Activated T-cell treated with anti-CD3 and anti-CD28 coated beads for 24 hours (primary cell): ENCODE data around the gene AK1.
A peak's percentile ranks its signal among the peaks of the same experiment; 100 is the strongest.

Source experiments
- DNase-seq: peaks from one replicate; pipeline ENCODE4 v3.0.0-alpha.2; 2020; ENCODE audit warnings: low read depth

The AK1 gene

DNA sequence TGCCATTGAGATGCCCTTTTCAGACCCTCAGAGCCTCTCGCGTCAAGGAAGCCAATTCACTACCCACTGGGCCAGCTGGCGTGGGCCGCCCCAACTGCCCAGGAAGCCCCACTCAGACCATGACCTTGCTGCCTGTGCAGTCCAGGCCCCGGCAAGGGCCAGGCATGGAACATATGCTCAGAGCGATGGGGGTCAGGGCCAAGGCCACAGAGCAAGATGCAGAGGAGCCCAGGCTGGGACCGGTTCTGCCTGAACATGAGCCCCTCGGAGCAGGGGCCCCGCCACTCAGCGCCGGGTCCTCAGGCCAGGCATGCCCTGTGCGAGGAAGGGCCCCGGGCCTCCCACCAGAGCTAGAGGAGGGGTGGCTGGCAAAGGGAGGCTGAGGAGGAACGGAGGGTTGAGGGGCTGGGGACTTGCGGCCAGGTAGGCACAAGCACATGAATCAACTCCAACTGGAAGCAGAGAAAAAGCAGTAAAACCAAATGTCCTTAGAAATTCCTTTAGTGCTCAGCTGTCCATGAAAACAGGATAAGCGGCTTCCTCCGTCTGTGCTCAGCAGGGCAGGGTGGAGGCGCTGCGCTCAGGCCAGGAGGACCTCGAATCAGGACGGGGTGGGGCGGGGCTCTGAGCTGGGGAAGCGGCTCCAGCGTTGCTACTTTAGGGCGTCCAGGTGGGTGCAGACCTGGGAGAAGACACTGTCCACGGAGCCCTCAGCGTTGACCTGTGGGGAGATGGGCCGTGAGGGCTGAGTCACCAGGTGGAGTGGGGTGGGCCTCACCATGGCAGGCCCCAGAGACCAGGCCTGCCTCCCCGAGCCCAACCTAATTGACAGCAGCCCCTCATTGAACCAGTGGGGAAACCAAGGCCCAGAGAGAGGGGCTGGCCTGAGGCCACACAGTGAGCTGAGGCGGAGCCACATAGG, 9.9 kb downstream of the AK1 start:
- DNase-seq = no peak

DNA sequence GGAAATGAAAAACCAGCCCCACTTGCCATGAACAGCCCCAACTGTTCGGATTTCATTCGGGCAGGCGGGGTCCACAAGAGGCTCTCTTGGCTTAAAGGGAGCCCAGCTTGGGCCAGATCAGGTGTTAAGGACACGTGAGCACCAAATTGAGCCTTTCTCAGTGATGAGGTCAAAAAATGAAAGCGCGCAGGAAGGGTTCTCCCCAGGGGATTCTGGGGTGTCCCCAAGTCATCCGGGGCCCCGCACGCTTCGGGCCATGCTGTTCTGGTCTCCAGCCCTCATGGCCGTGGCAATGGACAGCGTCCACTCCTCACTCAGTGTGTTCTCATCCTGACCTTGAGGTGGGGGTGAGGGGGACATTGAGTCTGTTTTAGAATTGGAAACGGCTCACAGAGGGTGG, 10.9 kb downstream of the AK1 start:
- no peak for DNase-seq

DNA sequence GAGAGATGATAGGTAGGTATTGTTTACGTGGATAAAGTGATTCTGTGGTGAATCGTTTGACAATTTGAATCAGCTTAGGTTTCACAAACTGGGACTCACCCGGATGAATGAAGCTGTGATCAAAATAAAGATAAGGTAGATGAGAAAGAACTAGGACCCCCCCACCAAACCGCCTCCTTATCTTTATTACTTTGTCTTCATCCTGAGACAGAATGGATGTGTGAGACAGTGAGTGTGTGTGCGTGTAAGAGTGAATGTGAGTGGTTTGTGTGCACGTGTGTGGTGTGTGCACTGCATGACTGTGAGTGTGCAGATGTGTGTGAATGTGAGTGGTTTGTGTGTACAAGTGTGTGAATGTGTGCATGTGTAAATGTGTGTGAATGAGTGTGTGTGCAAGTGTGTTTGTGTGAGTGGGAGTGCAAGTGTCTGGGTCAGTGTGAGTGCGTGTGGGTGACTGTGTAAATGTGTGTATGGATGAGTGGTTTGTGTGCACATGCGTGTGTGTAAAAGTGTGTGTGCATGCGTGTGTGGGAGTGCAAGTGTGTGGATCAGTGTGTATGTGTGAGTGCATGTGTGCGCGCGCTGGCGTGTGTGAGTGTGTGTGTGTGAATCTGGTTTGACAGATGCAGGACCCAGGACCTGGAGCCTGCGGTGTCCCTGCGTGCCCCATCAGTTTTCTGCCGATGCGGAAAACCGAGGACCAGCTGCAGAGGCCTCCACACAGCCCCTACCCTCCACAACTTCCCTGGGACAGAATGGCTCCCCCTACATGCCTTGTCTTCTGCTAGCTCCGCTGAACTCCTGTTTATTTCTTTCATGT, 11.6 kb downstream of the AK1 start:
- peak; percentile 17 for DNase-seq

DNA sequence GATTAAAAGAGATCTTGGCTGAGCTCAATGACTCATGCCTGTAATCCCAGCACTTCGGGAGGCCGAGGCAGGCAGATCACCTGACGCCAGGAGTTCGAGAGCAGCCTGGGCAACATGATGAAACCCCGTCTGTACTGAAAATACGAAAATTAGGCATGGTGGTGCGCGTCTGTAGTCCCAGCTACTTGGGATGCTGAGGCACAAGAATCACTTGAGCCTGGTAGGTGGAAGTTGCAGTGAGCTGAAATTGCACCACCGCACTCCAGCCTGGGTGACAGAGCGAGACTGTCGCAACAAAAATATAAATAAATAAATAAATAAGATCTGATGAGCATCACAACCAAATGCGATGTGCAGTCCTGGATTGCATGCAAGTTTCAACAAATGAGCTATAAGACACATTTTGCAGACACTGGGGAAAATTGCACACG, 14.3 kb downstream of the AK1 start:
- no peak for DNase-seq

DNA sequence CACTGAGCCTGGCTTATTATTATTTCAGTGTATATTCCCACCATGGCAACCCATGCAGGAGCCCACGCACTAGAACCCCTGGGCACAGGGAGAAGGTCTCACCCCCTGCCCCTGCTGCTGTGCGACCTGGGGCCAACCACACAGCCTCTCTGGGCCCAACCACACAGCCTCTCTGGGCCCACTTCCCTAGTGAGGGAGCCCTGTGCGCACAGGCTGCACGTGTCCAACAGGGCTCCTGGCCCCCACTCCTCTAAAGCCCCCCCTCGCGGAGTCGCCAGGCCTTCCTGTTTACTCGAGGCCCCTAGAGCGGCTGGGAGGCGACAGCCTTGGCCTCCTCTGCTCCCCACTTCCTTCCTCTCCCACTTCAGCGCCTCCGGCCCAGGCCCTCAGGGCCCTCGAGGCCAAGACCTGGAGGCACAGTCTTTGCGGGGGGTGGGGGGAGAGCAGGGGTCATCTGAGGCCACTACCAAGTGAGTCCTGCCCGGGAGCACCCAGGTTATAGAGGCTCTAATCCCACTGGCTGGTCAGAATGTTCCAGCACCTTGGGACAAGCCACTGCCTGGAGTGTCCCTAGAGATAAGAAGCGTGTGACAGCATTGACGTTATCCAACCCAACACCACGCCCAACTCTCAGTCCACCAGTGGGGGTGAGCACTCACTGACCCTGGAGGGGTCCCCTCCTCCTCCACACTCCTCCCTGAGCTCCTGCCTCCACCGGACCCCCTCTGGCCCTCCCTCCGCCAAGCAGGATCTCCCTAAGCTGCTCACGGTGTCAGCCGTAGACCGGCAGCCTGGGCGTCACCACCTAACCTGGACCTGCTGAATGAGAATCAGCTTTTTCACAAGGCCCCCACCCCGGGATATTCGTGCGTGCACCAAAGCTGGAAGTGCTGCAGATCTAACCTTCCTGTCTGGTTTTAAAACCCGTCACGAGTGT, 15.1 kb downstream of the AK1 start:
- no peak for DNase-seq

DNA sequence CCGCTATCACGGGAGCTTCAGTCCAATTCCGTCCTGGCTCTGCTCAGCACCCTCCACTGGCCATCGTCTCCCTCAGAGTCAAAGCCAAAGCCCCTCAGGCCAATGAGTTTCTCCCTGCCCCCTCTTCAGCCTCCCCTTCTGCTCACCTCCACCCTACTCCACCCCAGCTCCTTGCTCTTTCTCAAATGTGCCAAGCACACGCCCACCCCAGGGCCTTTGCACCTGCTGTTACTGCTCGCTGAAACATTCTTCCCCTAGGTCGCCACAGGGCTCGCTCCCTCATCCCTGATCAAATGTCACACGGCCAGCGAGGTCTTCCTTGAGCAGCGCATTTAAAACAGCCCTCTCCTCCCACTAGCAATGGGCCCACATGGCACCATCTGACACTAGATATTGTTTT, 16.7 kb downstream of the AK1 start:
- no peak for DNase-seq

DNA sequence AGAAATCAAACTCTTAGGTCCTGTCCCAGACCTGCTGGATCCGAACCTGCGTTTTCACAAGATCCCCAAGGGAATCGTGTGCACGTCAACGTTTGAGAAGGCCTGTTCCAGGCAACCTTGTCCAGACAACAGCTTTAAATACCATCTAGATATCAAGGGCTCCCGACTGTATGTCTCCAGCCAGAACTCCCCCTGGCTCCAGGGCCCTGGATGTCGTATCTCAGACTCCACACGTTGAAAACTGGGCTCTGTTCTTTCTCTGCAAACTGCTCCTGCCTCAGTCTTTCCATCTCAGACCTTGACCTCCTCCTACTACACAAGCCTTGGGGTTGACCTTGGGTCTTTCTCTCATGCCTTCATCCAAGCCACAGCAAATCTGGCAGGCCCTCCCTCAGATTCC, 17.2 kb downstream of the AK1 start:
- no peak for DNase-seq

DNA sequence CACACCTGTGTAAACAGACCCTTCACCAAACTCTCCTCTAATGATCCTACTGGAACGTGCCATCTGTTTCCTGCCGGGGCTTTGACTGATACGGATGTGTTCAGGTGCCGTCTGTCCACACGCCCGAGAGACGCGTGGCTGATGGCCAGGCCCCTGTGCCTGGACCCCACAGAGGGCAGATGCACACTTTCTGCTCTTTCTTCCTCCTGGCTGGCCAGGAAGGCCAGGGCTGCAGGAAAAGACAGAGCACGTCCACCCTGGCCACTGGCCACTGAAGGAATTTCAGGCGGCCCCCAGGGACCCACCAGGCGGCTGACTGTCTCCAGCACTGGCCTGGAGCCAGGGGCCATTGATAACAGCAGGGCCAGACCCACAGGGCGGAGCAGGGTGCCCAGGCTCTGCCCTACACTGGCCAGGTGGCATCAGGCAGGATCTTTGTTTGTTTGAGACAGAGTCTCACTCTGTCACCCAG, 19.4 kb downstream of the AK1 start:
- DNase-seq = no peak

DNA sequence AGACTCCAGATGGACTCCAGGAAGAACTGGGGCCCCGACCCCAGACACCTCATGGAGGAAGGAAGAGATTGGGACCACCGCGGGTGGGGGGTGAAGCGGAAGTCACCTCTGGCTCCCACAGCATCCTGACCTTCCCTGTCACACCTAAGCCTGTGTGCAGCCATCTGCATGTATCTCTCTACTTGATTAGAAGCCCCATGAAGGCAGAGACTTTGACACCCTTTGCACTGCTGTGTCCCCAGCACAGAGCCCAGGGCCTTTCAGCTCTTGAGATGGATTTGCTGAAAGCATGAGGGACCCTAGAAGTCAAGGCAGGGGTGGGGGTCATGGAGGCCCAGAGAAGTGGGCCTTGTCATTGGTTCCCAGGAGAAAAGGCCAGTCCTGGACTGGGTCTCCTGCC, 20.2 kb downstream of the AK1 start:
- DNase-seq = no peak

DNA sequence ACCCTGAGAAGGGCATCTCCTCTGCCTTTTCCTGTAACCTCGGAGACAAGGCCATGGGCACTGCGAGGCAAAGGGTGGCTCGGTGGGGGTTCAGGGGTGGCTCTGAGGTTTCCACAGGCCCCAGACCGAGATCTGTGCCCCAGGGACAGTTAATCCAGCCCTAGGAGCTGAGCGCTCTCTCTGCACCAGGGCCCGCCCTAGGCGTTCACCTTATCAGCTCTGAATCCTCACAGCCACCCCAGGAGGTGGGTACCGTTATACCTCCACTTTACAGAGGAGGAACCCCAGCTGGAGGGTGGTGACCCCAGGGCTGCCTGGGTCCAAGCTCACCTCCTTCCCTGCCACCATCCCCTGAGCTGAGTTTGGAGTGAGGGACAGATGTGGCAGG, 20.8 kb downstream of the AK1 start:
- DNase-seq = no peak

DNA sequence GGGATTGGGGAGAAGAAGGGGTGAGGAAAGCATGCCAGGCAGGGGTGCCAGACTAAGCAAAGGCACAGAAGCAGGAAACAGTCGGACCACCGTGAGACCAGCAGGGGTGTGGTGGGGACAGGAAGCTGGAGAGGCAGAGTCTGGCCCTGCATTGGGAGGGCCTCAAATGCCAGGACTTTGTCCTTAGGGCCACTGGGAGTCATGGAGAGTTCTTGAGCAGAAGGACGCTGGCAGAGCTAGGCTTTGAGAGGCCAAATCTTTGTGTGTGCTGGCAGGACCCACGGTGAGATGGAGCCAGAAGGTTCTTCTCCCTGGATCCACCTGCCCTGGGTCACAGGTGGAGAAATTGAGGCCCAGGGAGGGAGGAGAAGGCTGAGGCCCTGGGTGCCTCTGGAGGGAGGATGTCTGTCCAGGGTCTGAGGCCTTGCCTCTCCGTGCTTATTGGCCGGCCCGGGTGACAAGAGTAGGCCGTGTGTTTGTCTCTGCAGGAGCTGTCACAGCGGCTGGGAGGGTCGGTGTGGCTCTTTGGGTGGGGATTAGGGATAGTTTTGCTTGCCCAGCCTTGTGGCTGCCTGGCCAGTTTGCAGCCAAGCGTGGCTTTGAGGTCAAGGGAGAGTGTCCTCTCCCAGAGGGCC, 21.3 kb downstream of the AK1 start:
- no peak for DNase-seq

DNA sequence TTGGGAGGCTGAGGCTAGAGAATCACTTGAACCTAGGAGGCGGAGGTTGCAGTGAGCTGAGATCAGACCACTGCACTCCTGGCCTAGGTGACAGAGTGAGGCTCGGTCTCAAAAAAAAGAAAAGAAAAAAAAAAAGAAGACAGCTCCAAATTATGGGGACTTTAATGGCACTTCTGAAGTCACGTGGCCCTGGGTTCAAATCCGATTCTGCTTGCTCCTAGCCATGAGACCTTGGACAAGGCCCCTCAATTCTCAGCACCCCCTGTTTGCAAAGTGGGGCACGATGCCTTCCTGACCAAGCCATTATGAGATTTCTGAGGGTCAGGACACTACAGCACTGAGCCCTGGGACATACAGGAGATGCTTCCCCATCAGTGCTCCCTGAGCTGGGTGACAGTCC, 22.0 kb downstream of the AK1 start:
- DNase-seq = no peak

DNA sequence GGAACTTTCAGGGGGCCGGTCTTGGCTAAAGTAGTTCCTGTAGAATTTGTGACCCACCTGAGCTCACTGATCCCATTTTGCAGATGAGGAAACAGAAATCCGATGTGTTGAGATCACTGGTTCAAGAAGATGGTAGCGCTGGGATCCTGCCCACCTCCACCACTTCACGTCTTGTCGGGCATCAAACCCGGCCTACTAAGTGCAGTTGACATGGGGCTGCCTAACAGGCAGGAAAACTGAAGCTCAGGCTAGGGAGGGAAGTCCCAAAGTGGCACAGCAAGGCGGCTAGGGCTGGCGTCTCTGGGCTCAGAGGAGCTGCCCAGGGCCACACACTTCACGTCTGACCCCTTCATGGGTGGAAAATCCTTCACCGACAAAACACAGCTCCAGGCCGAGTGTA, 22.5 kb downstream of the AK1 start:
- no peak for DNase-seq

DNA sequence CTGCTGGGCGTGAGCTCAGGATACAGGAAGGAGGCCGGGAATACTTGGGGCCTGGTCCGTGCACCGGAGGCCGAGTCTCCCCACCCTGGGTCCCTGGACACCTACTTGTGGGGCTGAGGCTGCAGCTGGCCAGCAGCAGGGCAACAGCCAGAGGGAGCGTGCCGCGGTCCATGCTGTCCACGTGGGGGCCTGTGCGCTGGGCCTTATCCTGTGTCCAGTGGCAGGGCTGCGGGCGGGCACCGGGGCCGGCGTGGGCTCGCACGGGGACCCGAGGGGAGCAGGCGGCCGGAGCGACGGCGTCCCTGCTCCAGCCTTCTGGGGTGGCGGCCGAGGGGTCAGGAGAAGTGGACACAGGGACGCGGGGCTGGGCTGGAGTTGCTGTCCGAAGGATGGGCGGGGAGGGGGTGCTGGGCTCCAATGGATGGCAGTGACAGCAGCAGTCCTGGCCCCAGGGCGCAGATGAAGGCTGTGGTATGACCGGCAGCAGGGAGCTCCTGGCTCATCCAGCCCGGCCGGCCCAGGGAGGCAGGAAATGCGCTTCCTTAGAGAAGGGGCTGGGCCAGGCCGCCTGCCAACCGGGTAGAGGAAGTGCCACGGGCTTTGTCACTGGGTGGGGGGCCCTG, 23.2 kb downstream of the AK1 start, which contains the start of gene ENG:
Gene ENG (minus strand): TSS at position 475 of the 623 bp plus-strand sequence. CDS start 303 bp downstream, at position 172.
- no peak for DNase-seq

DNA sequence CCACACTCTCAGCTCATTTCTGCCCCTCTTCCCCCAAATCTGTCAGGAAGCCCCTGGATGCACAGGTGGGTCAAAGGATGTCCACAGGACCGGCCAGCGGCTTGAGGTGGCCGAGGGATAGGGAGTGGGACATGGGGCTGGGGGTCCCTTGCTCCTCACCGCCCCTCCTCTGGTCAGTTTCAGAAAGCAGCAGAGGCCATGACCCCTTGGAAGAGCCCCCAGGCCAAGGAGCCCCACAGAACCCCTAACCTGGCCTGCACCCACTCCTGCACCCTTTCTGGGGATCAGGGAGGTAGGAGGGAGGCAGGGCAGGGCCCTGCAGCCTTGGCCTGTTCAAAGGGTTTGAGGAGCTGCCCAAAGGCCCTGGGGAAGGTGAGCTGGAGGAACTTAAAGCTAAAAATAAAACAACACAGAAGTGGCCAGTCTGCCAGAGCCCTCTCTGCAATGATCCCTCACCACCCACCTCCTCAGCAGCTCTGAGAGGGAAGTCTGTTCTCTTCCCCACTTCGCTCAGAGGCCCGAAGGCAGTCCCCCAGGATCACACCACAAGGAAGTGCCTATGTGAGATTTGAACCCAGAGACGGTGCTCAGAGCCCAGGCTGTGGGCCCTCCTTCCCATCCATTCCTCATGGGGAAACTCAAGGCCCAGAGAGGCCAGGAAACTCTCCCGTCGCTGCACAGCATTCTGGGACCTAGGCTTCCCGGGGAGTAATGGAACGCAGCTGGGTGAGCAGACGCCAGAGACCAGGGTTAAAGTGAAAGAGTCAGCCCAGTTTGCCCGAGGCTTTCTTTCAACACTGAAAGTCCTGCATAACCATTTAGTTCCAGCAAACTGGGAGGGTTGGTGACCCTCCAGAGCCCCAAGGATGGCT, 23.9 kb downstream of the AK1 start:
- no peak for DNase-seq

DNA sequence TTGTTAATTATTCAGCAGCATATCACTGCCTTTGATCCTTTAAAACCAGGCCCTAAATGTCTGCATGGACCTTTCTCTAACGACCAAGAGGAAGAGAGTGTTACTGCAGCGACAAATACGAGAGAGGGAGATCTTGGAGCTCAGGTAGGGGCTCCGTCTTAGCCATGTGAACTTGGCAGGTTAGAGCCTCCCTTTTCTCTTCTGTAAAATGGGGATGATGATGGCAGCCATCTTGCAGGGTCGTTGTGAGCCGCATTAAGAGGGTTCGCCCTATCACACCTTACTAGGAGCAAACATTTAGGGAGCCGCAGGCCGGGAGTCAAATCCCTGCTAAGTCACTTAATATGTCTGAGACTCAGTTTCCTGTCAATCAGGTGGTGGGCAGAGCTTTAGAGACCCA, 24.6 kb downstream of the AK1 start:
- DNase-seq = no peak

DNA sequence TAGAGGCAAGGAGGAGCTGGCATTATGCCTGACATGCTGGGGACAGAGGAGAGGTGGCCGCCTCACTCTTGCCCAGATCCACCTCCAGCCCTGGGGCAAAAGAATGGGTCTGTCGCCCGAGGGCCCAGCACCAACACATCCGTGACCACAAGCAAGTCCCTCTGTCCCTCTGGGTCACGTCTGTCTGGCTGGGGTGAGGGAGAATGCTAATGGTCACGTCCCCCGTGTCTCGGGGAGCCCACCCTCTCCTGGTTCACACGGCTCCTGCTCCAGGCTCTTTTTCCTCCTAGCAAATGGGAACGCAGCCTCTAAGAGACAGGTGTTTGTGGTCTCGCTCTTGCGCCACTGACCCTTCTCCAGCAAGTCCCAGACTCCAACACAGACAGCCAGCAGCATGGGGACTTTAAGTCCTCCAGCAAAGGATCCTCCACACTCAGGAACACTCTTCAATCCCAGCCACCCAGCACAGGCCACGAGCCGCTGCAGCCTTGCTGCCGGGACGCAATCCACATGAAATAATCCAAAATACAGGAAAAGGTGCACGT, 27.1 kb downstream of the AK1 start:
- no peak for DNase-seq

DNA sequence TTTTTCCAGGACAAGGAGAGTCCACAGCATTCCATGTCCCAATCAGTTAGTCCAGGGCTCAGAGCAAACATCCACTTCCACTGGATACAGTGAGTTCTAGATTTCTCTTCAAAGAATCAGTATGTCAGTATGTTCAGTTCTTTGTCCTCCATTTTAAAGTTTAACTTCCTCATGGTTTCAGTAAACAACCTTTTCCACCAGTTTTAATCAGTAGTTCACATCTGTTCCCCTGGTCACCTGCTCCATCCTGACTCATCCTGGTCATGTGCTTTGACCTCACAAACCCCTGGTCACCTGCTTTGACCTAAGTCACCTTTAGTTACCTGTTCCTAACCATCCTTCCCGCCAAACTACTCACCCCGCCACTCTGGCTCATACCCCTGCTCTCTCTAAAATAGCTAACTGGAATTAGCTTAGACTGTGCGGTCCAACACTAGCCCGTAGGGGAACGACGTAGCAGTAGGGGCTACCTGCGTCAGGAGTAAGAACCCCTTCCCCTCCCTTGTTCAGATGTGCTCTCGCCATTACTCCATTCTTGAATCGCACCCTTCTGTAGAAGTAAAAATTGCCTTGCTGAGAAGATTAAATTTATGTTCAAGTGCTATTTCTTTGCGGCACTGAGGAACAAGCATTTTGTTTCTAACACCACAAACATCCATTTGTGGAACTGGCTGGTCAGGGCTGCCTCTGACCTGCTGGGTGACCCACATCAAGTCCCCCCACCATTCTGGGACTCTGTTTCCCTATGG, 28.5 kb downstream of the AK1 start:
- DNase-seq = no peak
